Duodenal mucosa (tissue), 2 donors: ENCODE measurements around the gene JAZF1.

Experiments used
- H3K27ac ChIP-seq: one replicate; pipeline ENCODE4 v1.7.0; 2013; ENCODE audit warnings: low read depth, low read length
- H3K27me3 ChIP-seq, 2 donors: one replicate each; pipeline ENCODE4 v1.7.0; 2013; ENCODE audit warnings: low read length in 2 of 2, control low read depth in 1 of 2; ENCODE audit not compliant: insufficient read depth in 2 of 2, control insufficient read depth in 1 of 2
- H3K36me3 ChIP-seq, 2 donors: one replicate each; pipeline ENCODE4 v1.7.0; 2013; ENCODE audit warnings: low read length in 2 of 2, control low read depth in 1 of 2; ENCODE audit not compliant: insufficient read depth in 2 of 2, control insufficient read depth in 1 of 2
- H3K4me1 ChIP-seq, 2 donors: one replicate each; pipeline ENCODE4 v1.7.0; 2013; ENCODE audit warnings: low read length in 2 of 2, control low read depth in 1 of 2; ENCODE audit not compliant: insufficient read depth in 2 of 2, control insufficient read depth in 1 of 2
- H3K4me3 ChIP-seq, 2 donors: one replicate each; pipeline ENCODE4 v1.7.0; 2013; ENCODE audit warnings: low read length in 2 of 2, low read depth in 1 of 2
- H3K9ac ChIP-seq, 2 donors: one replicate each; pipeline ENCODE4 v1.7.0; 2013; ENCODE audit warnings: low read length in 2 of 2, low read depth in 1 of 2
- H3K9me3 ChIP-seq, 2 donors: one replicate each; pipeline ENCODE4 v1.7.0; 2013; ENCODE audit warnings: low read length in 2 of 2, control low read depth in 1 of 2; ENCODE audit not compliant: control insufficient read depth in 1 of 2

The JAZF1 gene

DNA sequence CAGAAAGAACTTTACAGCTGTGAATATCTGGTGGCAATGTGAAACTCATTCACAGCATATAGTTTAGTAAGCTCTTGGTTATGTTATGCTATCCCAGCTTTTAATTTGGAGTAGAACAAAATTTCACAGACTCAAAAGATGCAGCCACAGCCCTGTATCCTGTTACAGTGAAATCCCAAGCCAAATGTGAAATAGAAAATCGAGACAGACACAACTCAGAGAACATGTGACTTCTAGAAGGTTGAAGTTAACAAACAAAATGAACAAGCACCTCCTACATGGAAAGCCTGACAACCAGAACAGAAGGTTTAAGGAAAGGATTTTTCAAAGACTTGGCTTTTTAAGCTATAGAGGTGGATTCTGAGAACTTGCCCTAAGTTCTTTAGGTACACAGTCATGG is 39.6 kb downstream of the JAZF1 start:
- Histone ChIP-seq H3K4me1 (no peaks in the 10 kb centered on the region), H3K9ac (no peak overlapping the region), H3K27ac (no peak overlapping the region), H3K36me3 (no peaks in the 10 kb centered on the region), H3K9me3 (no peaks in the 10 kb centered on the region), H3K27me3 (no peaks in the 10 kb centered on the region), H3K4me3 (no peak overlapping the region)

DNA sequence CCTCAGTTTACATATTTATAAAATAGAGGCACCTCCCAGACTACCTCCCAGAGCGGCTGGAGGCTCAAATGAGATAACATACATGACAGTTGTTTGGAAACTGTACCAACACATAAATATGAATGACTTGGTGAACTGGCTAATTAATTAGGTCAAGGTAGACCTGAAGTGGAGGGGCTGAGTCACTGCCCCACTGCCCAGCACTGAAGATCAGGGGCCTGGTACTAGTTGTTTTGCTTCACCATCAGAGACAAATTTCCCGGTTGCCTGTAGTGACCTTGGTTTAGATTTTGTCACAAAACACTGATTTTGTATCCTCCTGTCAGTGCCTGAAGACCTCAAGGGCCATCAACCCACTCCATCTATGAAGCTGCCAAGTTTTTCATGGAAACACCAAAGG is 41.8 kb downstream of the JAZF1 start:
- Histone ChIP-seq H3K4me3 (no peak overlapping the region), H3K4me1 (no peaks in the 10 kb centered on the region), H3K9me3 (no peaks in the 10 kb centered on the region), H3K27ac (no peak overlapping the region), H3K9ac (no peak overlapping the region), H3K27me3 (no peaks in the 10 kb centered on the region), H3K36me3 (no peaks in the 10 kb centered on the region)

DNA sequence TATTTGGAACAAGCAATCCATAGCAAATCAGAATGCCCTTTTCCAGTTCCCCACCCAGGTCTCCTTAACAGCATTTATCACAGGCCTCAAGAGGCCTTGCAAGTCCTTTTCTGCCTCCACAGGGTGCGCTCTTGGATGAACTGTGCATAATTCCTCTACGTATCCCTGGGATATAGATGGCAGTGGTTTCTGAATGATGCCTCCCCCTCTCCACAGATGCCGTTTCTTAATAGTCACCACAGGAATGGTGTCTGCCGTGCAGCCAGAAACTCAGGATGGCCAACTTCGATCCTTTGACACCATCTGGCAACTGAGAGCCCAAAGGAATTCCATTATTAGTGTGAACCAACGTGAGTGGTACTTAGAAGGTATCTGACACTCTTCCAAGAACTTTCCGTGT is 43.1 kb downstream of the JAZF1 start:
- Histone ChIP-seq H3K9ac (no peak overlapping the region), H3K4me3 (no peak overlapping the region), H3K9me3 (no peaks in the 10 kb centered on the region), H3K36me3 (no peaks in the 10 kb centered on the region), H3K27me3 (no peaks in the 10 kb centered on the region), H3K4me1 (no peaks in the 10 kb centered on the region), H3K27ac (no peak overlapping the region)

DNA sequence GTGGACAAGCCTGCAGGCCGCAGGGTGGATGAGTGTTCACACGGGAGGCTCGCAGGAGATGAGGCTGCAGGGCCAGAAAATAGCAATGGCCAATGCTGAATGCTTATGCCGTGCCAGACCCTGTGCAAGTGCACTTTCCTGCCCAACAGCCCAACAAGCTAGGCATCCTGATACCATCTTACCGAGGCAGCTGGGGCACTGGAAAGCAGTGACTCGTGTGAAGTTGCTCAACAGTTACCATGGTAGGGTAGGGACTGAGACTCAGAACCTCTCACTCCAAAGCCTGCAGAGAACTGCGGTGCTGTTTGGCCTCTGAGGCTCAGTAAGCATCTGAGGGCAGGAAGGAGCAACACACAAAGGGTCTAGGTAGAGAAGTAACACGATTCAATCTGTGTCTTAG is 43.7 kb downstream of the JAZF1 start:
- no peaks in the 10 kb centered on the region for H3K27me3 ChIP-seq
- H3K4me3 ChIP-seq: no peak overlapping the region
- no peaks in the 10 kb centered on the region for H3K4me1 ChIP-seq
- H3K27ac ChIP-seq: no peak overlapping the region
- H3K9me3 ChIP-seq: no peaks in the 10 kb centered on the region
- H3K9ac ChIP-seq: no peak overlapping the region
- no peaks in the 10 kb centered on the region for H3K36me3 ChIP-seq

DNA sequence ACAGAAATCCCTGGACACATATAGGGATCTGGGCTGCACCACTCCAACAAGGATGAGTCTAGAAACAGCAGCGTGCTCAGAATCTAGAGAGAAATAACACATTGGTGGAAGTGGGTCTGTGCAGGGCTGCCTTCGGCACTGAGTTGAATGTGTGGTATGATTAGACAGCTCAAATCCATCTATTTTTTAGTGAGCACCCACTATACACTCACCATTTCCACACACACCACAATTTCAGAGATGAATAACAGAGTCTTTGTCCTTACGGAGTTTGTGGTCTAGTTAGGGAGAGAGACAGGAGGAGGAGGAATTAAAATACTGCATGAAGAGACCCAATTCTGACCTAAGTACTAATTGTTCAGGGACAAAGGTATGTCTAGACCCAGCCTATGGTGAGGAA is 44.2 kb downstream of the JAZF1 start:
- no peak overlapping the region for H3K27ac ChIP-seq
- no peaks in the 10 kb centered on the region for H3K27me3 ChIP-seq
- no peaks in the 10 kb centered on the region for H3K9me3 ChIP-seq
- H3K9ac ChIP-seq: no peak overlapping the region
- H3K36me3 ChIP-seq: no peaks in the 10 kb centered on the region
- H3K4me1 ChIP-seq: no peaks in the 10 kb centered on the region
- H3K4me3 ChIP-seq: no peak overlapping the region

DNA sequence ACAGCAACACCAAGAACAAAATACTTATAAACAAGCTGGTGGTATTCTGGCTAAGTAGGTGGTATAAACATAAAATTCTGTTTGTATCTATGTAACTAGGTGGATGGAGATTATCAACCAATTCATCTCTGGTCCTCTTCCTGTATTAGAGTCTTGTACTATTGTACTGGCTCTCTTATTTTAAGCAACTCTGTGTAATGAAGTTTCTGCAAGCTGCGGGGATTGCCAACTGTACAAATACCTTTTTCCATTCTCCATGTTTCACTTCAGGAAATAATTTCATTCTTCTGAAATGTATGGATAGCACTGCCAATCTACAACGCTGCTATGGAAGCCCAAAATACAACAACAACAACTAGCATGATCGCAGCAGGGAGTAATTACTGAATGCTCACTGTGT is 44.8 kb downstream of the JAZF1 start:
- Histone ChIP-seq H3K9ac (no peak overlapping the region), H3K27ac (no peak overlapping the region), H3K4me3 (no peak overlapping the region), H3K36me3 (no peaks in the 10 kb centered on the region), H3K4me1 (no peaks in the 10 kb centered on the region), H3K27me3 (no peaks in the 10 kb centered on the region), H3K9me3 (no peaks in the 10 kb centered on the region)

DNA sequence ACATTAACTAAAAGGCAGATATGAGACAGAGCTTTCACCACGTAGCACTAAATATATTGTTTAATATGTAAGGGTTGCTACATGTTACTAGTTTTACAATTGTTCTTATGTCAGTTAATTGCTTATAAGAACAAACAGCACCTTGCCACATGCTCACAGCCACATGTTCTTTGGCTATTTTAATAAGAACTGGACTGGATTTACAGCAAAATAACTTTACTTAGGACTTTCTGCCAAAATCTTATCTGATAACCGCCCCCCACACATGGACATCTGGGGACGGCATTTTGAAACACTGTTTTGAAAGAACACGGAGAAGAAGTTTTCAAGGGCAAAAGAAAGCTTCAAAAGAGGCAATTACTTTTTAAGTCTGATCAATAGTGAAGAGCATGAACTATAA is 45.3 kb downstream of the JAZF1 start:
- H3K27me3 ChIP-seq: no peaks in the 10 kb centered on the region
- H3K27ac ChIP-seq: no peak overlapping the region
- H3K9ac ChIP-seq: no peak overlapping the region
- H3K4me3 ChIP-seq: no peak overlapping the region
- no peaks in the 10 kb centered on the region for H3K4me1 ChIP-seq
- no peaks in the 10 kb centered on the region for H3K9me3 ChIP-seq
- H3K36me3 ChIP-seq: no peaks in the 10 kb centered on the region

DNA sequence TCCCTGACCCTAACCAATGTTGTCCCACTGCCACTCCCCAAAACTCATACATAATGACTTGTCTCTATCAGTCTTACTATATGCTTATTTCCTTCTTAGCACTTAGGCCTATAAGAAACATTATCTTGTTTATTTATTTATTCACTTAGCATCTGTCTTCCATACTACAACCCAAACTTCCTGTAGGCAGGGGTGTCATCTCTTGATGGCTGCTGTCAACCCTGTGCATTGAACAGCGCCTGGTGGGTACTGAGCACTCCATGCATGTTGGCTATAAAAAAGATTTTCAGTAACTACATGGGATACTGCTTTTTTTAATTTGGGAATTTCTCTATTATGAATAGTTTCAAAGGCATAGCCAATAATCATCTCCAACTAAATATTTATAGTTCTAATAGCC is 46.7 kb downstream of the JAZF1 start:
- H3K4me1 ChIP-seq: no peaks in the 10 kb centered on the region
- no peaks in the 10 kb centered on the region for H3K9me3 ChIP-seq
- no peak overlapping the region for H3K4me3 ChIP-seq
- H3K27me3 ChIP-seq: no peaks in the 10 kb centered on the region
- no peak overlapping the region for H3K9ac ChIP-seq
- no peaks in the 10 kb centered on the region for H3K36me3 ChIP-seq
- H3K27ac ChIP-seq: no peak overlapping the region

DNA sequence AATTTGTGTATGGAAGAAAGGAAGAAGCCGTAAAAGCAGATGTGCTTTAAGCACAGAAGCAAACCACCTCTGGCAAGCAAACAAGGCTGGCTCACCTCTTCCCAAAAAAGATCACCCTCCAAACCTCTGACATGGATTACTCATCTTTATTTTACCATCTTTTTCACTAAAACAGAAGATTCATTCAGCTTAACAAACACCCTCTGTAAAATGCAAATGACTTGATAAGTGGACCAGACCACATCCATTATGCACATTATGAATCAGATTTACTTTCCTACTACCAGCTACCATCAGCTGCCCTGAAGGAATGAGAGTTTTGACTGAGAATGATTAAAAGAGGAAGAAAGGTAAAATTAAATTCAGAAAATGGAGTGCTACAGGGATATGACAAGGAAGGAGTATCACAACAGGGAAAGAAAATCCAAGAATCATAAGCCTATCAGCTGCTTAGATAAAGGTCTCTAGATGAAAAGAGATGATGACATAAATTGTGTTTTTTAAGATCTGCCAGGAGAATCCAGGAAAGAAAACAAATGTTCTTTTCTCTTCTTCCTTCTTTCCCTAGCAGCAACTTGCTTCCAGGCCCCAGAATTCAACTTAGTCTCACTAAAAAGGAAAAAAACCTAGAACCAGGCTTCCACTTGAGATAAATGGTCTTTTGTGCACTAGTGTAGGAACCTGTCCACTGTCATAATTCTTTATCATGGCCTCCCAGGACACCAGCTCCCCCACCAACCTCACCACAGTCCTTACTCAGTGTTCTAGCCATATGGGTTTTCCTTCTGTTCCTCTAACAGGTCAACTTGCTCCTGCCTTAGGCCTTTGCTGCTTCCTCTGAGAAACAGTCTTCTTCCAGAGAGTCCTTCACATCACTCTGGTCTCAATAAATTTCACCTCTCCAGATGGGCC is 47.4 kb downstream of the JAZF1 start:
- H3K4me3 ChIP-seq: no peak overlapping the region
- H3K27me3 ChIP-seq: no peaks in the 10 kb centered on the region
- H3K4me1 ChIP-seq: no peaks in the 10 kb centered on the region
- no peaks in the 10 kb centered on the region for H3K36me3 ChIP-seq
- H3K27ac ChIP-seq: no peak overlapping the region
- no peaks in the 10 kb centered on the region for H3K9me3 ChIP-seq
- no peak overlapping the region for H3K9ac ChIP-seq

DNA sequence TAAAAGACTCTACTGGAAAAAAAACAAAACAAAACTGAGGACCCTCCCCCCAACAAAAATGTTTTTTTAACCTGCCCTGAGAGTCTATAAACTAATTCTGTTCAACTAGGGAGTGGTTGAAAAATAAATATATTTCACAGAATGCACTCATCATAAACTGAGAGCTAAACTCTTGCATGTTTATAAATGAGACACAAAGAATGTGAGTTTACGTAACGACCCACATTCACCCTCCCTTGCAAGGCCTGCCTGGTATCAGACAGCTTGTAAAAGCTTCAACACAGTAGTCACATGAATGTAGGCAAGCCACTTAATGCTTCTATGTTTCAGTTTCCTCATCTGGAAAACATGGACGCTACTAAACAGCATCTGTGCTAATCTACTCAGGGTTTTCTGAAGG is 50.3 kb downstream of the JAZF1 start:
- no peaks in the 10 kb centered on the region for H3K4me1 ChIP-seq
- no peaks in the 10 kb centered on the region for H3K27me3 ChIP-seq
- H3K9me3 ChIP-seq: no peaks in the 10 kb centered on the region
- no peak overlapping the region for H3K27ac ChIP-seq
- no peaks in the 10 kb centered on the region for H3K36me3 ChIP-seq
- no peak overlapping the region for H3K4me3 ChIP-seq
- no peak overlapping the region for H3K9ac ChIP-seq
